Measurements from ENCODE around the gene UGT1A3. TPM values are rescaled to one million over a fixed set of nuclear protein-coding genes. Genes with fewer than 3 reads are reported as not detected.

UGT1A3 gene
- total and polyA plus RNA-seq, 7 donors, result not detected

DNA sequence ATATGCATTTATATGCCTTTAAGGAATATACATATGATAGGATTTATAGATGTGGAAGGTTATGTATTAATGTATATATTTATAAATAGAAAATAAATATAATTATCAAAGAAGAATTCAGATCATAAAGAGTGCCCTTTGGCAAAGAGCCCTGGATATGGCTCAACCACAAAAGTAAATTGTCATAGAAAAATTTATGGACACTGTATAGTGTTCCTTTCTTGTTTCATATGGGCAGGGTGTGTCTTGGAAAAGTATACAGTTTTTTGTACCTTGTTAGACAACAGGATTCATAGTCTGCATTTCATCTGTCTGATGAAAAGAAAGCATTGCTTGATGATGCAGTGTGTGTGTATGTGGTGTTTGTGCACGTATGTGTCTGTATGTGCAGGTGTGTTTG lies 44.2 kb upstream of the UGT1A3 start:
- intact Hi-C loops (cut with DNase I), result no loop called here
- no peaks in the 10 kb centered on the region for H3K36me3 ChIP-seq (ENCODE audit: insufficient read depth in 1 of 2, low read depth in 1 of 2)
- peaks cover 0 to 4% (median 0%) of the 10 kb centered on the region in 3 donors for H3K27me3 ChIP-seq (ENCODE audit: insufficient read depth in 3 of 3, low read length in 2 of 3)
- WGBS, 3 donors, result 68 to 76% (median 75%) methylated on average over 1 of the region's 1 CpG
- H3K9me3 ChIP-seq, result no peaks in the 10 kb centered on the region
- no peaks in the 10 kb centered on the region for H3K4me1 ChIP-seq
- H3K27ac ChIP-seq, result no peak overlapping the region
- H3K4me3 ChIP-seq, result no peak overlapping the region
- TF ChIP-seq, protein P1, sequence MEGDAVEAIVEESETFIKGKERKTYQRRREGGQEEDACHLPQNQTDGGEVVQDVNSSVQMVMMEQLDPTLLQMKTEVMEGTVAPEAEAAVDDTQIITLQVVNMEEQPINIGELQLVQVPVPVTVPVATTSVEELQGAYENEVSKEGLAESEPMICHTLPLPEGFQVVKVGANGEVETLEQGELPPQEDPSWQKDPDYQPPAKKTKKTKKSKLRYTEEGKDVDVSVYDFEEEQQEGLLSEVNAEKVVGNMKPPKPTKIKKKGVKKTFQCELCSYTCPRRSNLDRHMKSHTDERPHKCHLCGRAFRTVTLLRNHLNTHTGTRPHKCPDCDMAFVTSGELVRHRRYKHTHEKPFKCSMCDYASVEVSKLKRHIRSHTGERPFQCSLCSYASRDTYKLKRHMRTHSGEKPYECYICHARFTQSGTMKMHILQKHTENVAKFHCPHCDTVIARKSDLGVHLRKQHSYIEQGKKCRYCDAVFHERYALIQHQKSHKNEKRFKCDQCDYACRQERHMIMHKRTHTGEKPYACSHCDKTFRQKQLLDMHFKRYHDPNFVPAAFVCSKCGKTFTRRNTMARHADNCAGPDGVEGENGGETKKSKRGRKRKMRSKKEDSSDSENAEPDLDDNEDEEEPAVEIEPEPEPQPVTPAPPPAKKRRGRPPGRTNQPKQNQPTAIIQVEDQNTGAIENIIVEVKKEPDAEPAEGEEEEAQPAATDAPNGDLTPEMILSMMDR (IDR thresholded peaks at IDR 0.05), result no peak
- DNase-seq (no peak), ATAC-seq (no peak)

DNA sequence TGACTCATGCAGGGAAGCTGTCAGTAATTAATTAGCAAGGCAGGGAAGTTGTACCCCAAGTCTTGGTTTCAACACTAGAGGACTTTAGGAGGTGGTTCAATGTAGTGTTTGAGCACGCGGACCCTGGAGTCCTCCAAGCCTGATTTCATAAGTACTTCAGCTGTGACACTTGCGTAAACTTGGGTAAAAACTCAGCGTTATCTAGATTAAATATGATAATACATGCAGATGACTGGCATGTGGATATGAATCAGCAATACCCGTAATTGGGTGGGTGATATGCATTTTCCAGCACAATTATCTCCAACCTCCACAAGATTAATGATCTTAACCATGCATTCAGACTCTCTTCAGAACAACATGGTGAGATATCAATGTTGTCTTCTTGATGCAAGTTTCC lies 41.9 kb upstream of the UGT1A3 start:
- no peaks in the 10 kb centered on the region for H3K4me1 ChIP-seq
- no peaks in the 10 kb centered on the region for H3K9me3 ChIP-seq
- WGBS, 3 donors, result 82 to 93% (median 85%) methylated on average over 5 of the region's 5 CpGs
- ATAC-seq (no peak), DNase-seq (no peak)
- H3K4me3 ChIP-seq, result no peak overlapping the region
- no peaks in the 10 kb centered on the region for H3K36me3 ChIP-seq (ENCODE audit: insufficient read depth in 1 of 2, low read depth in 1 of 2)
- intact Hi-C loops (cut with DNase I), result no loop called here
- TF ChIP-seq, protein P1 (IDR thresholded peaks at IDR 0.05), result no peak
- H3K27me3 ChIP-seq (ENCODE audit: insufficient read depth in 3 of 3, low read length in 2 of 3), result peaks cover 0 to 4% (median 0%) of the 10 kb centered on the region in 3 donors
- H3K27ac ChIP-seq, result no peak overlapping the region

DNA sequence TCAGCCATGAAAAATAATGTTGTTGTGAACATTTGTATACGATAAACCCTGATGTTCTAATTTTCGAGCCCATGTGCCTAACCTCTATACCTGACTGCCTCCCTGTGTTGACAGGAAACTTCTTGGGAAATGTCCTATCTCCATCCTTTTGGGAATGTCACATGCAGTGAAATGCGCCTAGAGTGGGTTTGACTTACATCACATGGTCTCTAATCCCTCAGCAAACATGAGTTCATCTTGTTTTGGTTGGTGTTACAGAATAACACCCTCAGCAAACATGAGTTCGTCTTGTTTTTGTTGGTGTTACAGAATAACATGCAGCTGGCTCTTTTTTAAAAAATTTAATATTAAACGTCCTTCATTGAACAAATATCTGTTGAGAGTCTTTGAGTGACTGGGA lies 40.5 kb upstream of the UGT1A3 start:
- H3K4me3 ChIP-seq, result no peak overlapping the region
- intact Hi-C loops (cut with DNase I), result no loop called here

DNA sequence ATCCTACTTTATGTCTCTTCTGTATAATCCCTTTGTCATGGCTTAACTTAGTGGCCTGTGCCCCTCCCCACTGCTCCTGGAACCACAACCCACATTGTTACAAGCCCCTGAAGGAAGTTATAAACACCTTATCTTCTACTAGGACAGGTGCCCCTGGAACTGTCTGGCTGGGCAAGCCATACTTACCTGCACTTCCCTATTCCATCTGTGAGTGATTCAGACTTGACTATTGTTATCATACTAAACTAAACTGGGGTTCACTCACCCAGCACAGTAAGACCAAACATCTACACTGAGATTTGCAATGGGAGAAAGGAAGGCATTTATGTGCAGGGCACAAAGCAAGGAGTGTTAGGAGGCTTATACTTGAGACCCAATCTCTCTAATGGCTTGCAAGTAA lies 39.8 kb upstream of the UGT1A3 start:
- no peak for ATAC-seq

More for the DNA sequence above, 40.5 kb upstream of the UGT1A3 start:
- DNase-seq, result no peak
- H3K9me3 ChIP-seq, result no peaks in the 10 kb centered on the region
- H3K36me3 ChIP-seq (ENCODE audit: insufficient read depth in 1 of 2, low read depth in 1 of 2), result no peaks in the 10 kb centered on the region
- no peaks in the 10 kb centered on the region for H3K4me1 ChIP-seq
- WGBS, 3 donors, result 76 to 85% (median 79%) methylated on average over 5 of the region's 5 CpGs
- peaks cover 0 to 4% (median 0%) of the 10 kb centered on the region in 3 donors for H3K27me3 ChIP-seq (ENCODE audit: insufficient read depth in 3 of 3, low read length in 2 of 3)
- H3K27ac ChIP-seq, result no peak overlapping the region
- no peak for ATAC-seq
- TF ChIP-seq, protein P1 (IDR thresholded peaks at IDR 0.05), result no peak

DNA sequence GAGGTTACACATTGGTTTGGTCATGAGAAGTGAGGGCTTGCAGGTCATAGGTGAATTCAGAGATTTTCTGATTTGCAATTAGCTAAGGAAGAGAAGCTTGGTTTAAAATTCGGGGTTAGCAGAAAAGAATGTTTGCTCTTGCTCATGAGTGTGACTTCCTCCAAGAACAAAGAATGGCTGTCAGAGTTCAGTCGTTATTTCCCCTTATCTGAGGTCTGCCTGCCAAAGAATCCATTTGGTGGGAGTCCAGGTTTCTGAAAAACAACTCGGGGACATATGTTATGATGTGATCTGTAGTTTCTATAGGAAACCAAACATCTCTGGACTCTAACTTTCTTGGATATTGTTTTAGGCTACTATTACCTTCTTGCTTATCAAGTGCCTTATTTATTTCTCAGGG lies 39.3 kb upstream of the UGT1A3 start:
- intact Hi-C loops (cut with DNase I), result no loop called here
- WGBS, 3 donors, result 12 to 15% (median 14%) methylated on average over 3 of the region's 3 CpGs
- H3K27ac ChIP-seq, result no peak overlapping the region
- H3K4me3 ChIP-seq, result no peak overlapping the region
- TF ChIP-seq, protein P1 (IDR thresholded peaks at IDR 0.05), result no peak
- H3K36me3 ChIP-seq (ENCODE audit: insufficient read depth in 1 of 2, low read depth in 1 of 2), result no peaks in the 10 kb centered on the region
- H3K9me3 ChIP-seq, result no peaks in the 10 kb centered on the region
- DNase-seq (no peak), ATAC-seq (no peak)
- H3K4me1 ChIP-seq, result no peaks in the 10 kb centered on the region
- H3K27me3 ChIP-seq (ENCODE audit: insufficient read depth in 3 of 3, low read length in 2 of 3), result peaks cover 0 to 4% (median 0%) of the 10 kb centered on the region in 3 donors

More for the DNA sequence above, 39.8 kb upstream of the UGT1A3 start:
- Histone ChIP-seq H3K36me3 (ENCODE audit: insufficient read depth in 1 of 2, low read depth in 1 of 2) (no peaks in the 10 kb centered on the region), H3K27me3 (ENCODE audit: insufficient read depth in 3 of 3, low read length in 2 of 3) (peaks cover 0 to 4% (median 0%) of the 10 kb centered on the region in 3 donors), H3K27ac (no peak overlapping the region), H3K9me3 (no peaks in the 10 kb centered on the region), H3K4me3 (no peak overlapping the region), H3K4me1 (no peaks in the 10 kb centered on the region)
- intact Hi-C loops (cut with DNase I), result no loop called here
- DNase-seq, result no peak
- TF ChIP-seq, protein P1 (IDR thresholded peaks at IDR 0.05), result no peak

Measured in psoas muscle (tissue), 8 donors.